K562 (cell line): ENCODE data around the gene CELA3A.

Source experiments
- FOXJ3 ChIP-seq: sonication (generic); formaldehyde crosslinking; IDR thresholded peaks from 2 replicates; pipeline ENCODE4 v1.4.0; 2020; ENCODE audit warnings: mild to moderate bottlenecking, missing genetic modification reagents
- KDM4B ChIP-seq, 2 experiments: fragments of 450-650 bp in 1 of 2; sonication (generic) in 1 of 2; IDR thresholded peaks; 2 replicates each; pipeline ENCODE4 v1.6.1; 2016 to 2017; ENCODE audit warnings: borderline replicate concordance in 2 of 2, antibody characterized with exemption in 1 of 2, low read depth in 1 of 2, mild to moderate bottlenecking in 1 of 2
- ZNF77 ChIP-seq: fragments of 250-450 bp; sonication (Bioruptor Pico); IDR thresholded peaks from 2 replicates; pipeline ENCODE4 v1.5.0; 2020
- TF ChIP-seq, protein P1 (sequence below), 3 experiments: IDR thresholded peaks in 2 of 3; conservative IDR thresholded peaks in 1 of 3; 2 replicates each; pipeline ENCODE4 v1.5.1; 2011 to 2012; ENCODE audit warnings: low read length in 3 of 3, mild to moderate bottlenecking in 3 of 3, control low read depth in 2 of 3, improper control_type of control experiment in 1 of 3, inconsistent platforms in 1 of 3, low read depth in 1 of 3, mixed read lengths in 1 of 3, moderate library complexity in 1 of 3; ENCODE audit not compliant: insufficient read depth in 2 of 3

DNA sequence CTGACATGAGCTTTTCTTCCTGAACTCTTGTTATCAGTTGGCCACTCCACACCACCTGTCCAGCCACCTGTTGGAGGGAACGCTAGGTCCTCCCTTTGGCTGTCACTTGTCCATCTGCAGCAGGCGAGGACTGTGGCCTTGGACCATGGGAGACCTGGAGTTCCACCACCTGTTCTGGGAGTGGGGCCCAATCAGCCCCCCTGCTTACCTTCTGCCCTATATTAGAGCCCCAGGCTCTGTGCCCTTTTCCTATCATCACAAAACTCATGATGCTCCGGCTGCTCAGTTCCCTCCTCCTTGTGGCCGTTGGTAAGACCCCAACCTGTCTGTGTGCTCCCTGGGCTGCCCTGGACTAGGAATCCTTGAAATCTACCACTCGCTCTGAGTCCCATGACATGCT lies at the start of gene CELA3A:
- TF ChIP-seq ZNF77 (CRISPR knock-in tag) (no peak), KDM4B (IDR thresholded peaks at IDR 0.05; ENCODE audit: borderline replicate concordance in 2 of 2, low read depth in 1 of 2) (no peak), FOXJ3 (CRISPR knock-in tag) (no peak)
- TF ChIP-seq, protein P1, sequence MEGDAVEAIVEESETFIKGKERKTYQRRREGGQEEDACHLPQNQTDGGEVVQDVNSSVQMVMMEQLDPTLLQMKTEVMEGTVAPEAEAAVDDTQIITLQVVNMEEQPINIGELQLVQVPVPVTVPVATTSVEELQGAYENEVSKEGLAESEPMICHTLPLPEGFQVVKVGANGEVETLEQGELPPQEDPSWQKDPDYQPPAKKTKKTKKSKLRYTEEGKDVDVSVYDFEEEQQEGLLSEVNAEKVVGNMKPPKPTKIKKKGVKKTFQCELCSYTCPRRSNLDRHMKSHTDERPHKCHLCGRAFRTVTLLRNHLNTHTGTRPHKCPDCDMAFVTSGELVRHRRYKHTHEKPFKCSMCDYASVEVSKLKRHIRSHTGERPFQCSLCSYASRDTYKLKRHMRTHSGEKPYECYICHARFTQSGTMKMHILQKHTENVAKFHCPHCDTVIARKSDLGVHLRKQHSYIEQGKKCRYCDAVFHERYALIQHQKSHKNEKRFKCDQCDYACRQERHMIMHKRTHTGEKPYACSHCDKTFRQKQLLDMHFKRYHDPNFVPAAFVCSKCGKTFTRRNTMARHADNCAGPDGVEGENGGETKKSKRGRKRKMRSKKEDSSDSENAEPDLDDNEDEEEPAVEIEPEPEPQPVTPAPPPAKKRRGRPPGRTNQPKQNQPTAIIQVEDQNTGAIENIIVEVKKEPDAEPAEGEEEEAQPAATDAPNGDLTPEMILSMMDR (IDR thresholded peaks at IDR 0.05 in 2 of 3, conservative IDR thresholded peaks at IDR 0.05 in 1 of 3; ENCODE audit: insufficient read depth in 2 of 3, low read depth in 1 of 3, low read length in 3 of 3): no peak
